Measurements from ENCODE around the gene NUP214. TPM values are rescaled to one million over a fixed set of nuclear protein-coding genes. Genes with fewer than 3 reads are reported as not detected.
"Not testable (repeated sequence)": the region's sequence is repeated elsewhere in the genome, so short reads cannot be mapped to it uniquely, and the experiment has no call there.

The NUP214 gene
- total RNA-seq, 1 experiment from 2014 or later, result 35.5 TPM

DNA sequence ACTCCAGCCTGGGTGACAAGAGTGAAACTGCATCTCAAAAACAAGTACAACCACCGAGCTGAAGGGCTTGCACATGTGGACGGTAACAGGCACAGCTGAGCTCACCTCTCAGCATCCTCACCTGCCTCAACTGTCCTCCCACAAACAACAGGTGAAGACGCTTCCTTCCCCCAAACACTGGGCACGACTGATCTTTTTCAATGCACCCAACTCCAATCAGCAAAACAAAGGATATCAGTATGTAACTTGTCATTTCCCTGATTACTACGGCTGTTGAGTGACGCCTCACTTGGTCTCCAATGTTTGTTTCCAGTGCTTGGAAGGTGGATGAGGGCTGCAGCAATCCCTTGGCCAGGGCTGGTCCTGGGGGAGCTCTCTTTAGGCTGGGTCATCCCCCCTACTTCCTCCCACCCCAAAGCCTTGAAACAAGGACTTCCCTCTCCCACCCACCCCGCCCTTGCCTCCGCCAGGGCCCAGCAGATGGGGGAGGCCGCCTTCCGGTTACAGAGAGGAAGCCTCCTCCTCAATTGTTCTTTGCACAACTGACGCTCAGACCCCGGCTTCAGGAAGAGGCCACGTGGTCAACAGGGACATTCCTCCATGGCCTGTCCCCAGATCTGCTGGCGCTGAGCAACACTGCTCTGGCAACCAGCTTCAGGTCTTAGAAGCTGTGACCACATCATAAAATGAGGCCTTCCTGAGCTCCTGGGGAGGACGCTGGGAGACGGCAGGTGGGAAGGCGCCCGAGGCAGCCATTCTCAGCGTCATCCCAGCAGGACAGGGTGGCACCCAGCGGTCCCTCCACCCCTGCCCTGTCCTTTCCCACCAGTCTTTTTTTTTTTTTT, 145.0 kb downstream of the NUP214 start (continued):
- TF ChIP-seq, protein P1, sequence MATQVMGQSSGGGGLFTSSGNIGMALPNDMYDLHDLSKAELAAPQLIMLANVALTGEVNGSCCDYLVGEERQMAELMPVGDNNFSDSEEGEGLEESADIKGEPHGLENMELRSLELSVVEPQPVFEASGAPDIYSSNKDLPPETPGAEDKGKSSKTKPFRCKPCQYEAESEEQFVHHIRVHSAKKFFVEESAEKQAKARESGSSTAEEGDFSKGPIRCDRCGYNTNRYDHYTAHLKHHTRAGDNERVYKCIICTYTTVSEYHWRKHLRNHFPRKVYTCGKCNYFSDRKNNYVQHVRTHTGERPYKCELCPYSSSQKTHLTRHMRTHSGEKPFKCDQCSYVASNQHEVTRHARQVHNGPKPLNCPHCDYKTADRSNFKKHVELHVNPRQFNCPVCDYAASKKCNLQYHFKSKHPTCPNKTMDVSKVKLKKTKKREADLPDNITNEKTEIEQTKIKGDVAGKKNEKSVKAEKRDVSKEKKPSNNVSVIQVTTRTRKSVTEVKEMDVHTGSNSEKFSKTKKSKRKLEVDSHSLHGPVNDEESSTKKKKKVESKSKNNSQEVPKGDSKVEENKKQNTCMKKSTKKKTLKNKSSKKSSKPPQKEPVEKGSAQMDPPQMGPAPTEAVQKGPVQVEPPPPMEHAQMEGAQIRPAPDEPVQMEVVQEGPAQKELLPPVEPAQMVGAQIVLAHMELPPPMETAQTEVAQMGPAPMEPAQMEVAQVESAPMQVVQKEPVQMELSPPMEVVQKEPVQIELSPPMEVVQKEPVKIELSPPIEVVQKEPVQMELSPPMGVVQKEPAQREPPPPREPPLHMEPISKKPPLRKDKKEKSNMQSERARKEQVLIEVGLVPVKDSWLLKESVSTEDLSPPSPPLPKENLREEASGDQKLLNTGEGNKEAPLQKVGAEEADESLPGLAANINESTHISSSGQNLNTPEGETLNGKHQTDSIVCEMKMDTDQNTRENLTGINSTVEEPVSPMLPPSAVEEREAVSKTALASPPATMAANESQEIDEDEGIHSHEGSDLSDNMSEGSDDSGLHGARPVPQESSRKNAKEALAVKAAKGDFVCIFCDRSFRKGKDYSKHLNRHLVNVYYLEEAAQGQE (IDR thresholded peaks at IDR 0.05; ENCODE audit: low read depth), result no peak
- TF ChIP-seq CEBPB (IDR thresholded peaks at IDR 0.05; ENCODE audit: low read depth), result no peak
- TF ChIP-seq SRF (IDR thresholded peaks at IDR 0.05; ENCODE audit: low read depth), result no peak

DNA sequence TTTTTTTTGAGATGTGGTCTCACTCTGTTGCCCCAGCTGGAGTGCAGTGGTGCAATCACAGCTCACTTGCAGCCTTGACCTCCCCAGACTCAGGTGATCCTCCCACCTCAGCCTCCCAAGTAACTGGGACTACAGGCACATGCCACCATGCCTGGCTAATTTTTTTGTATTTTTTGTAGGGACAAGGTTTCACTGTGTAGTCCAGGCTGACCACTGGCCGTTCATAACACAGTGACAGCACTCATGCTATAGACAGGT, 145.6 kb downstream of the NUP214 start:
- H3K9me3 ChIP-seq (ENCODE audit: control insufficient read depth in 1 of 2, insufficient read depth in 1 of 2, low read depth in 1 of 2, low read length in 2 of 2); H4K20me1 ChIP-seq (ENCODE audit: insufficient read depth); ATAC-seq; POLR2A ChIA-PET; H3K9me2 ChIP-seq (ENCODE audit: insufficient read depth); H3K4me1 ChIP-seq (ENCODE audit: control insufficient read depth in 1 of 2, insufficient read depth in 2 of 2, low read length in 2 of 2); H3K9ac ChIP-seq (ENCODE audit: low read length); CTCF ChIA-PET; DNase-seq (ENCODE audit: low read depth, low spot score); H3K36me3 ChIP-seq (ENCODE audit: control insufficient read depth in 1 of 2, insufficient read depth in 2 of 2, low read length in 2 of 2); H3K79me2 ChIP-seq (ENCODE audit: insufficient read depth, low read length); H3K27me3 ChIP-seq (ENCODE audit: insufficient read depth, low read length); BruUV-seq (replicated peaks); H2AFZ ChIP-seq (ENCODE audit: low read depth, low read length, poor library complexity, severe bottlenecking); H3K27ac ChIP-seq (ENCODE audit: low read depth, low read length); RAD21 ChIA-PET (ENCODE audit: low non-redundant PET in 1 of 2, low total read pairs in 2 of 2, uncharacterized antibody in 2 of 2, unreplicated experiment in 2 of 2); H3K4me3 ChIP-seq (replicated peaks in 1 of 2; ENCODE audit: low read depth in 1 of 2, low read length in 2 of 2); intact Hi-C loops (cut with micrococcal nuclease); H3K4me2 ChIP-seq (ENCODE audit: low read length): not testable (repeated sequence)

DNA sequence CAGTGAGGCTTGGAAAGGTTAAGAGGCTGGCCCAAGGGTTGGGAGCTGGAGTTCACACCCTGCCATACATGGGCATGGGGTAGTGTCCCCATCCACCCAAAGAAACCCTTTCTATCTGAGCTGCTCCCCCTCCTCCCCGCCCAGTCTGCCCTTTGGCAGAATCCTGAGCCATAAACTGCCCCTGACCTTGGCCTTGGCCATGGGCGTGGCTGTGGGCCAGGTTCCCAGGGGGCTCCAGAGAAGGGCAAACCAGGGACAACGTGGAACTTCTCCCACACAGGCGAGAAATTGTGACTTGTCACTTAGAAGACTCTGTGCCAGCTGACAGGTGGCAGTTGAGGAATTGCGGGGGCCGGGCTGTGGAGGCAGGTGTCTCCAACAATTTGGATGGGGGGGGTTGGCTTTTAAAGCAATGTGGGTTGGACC, 146.1 kb downstream of the NUP214 start:
- intact Hi-C loops (cut with micrococcal nuclease), result no loop called here
- ChIA-PET POLR2A (no interaction called here), RAD21 (ENCODE audit: low non-redundant PET in 1 of 2, low total read pairs in 2 of 2, uncharacterized antibody in 2 of 2, unreplicated experiment in 2 of 2) (no interaction called here), CTCF (no interaction called here)
- no peak for ATAC-seq
- H4K20me1 ChIP-seq (ENCODE audit: insufficient read depth), result no peaks in the 10 kb centered on the region
- H3K9me3 ChIP-seq (ENCODE audit: control insufficient read depth in 1 of 2, insufficient read depth in 1 of 2, low read depth in 1 of 2, low read length in 2 of 2), result no peaks in the 10 kb centered on the region
- no peaks in the 10 kb centered on the region for H3K27me3 ChIP-seq (ENCODE audit: insufficient read depth, low read length)
- H3K9me2 ChIP-seq (ENCODE audit: insufficient read depth), result no peaks in the 10 kb centered on the region
- H3K4me2 ChIP-seq (ENCODE audit: low read length), result no peak overlapping the region
- no peaks in the 10 kb centered on the region for H3K79me2 ChIP-seq (ENCODE audit: insufficient read depth, low read length)
- no TSS peak for BruUV-seq (replicated peaks)
- no peak for DNase-seq (ENCODE audit: low read depth, low spot score)
- no peak overlapping the region for H2AFZ ChIP-seq (ENCODE audit: low read depth, low read length, poor library complexity, severe bottlenecking)
- H3K36me3 ChIP-seq (ENCODE audit: control insufficient read depth in 1 of 2, insufficient read depth in 2 of 2, low read length in 2 of 2), result no peaks in the 10 kb centered on the region
- TF ChIP-seq TCF7L2 (IDR thresholded peaks at IDR 0.05; ENCODE audit: borderline replicate concordance, extremely low read depth, insufficient read depth, insufficient read length), result no peak
- TF ChIP-seq EZH2 (IDR thresholded peaks at IDR 0.05), result no peak
- TF ChIP-seq, protein P2, sequence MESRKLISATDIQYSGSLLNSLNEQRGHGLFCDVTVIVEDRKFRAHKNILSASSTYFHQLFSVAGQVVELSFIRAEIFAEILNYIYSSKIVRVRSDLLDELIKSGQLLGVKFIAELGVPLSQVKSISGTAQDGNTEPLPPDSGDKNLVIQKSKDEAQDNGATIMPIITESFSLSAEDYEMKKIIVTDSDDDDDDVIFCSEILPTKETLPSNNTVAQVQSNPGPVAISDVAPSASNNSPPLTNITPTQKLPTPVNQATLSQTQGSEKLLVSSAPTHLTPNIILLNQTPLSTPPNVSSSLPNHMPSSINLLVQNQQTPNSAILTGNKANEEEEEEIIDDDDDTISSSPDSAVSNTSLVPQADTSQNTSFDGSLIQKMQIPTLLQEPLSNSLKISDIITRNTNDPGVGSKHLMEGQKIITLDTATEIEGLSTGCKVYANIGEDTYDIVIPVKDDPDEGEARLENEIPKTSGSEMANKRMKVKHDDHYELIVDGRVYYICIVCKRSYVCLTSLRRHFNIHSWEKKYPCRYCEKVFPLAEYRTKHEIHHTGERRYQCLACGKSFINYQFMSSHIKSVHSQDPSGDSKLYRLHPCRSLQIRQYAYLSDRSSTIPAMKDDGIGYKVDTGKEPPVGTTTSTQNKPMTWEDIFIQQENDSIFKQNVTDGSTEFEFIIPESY (IDR thresholded peaks at IDR 0.05; ENCODE audit: extremely low read depth, insufficient replicate concordance, low read length), result no peak
- TF ChIP-seq, protein P3, sequence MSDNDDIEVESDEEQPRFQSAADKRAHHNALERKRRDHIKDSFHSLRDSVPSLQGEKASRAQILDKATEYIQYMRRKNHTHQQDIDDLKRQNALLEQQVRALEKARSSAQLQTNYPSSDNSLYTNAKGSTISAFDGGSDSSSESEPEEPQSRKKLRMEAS (IDR thresholded peaks at IDR 0.05), result no peak
- TF ChIP-seq FOSL1 (IDR thresholded peaks at IDR 0.05; ENCODE audit: low read depth), result no peak
- no peak overlapping the region for H3K9ac ChIP-seq (ENCODE audit: low read length)
- no peak overlapping the region for H3K4me3 ChIP-seq (replicated peaks in 1 of 2; ENCODE audit: low read depth in 1 of 2, low read length in 2 of 2)
- H3K27ac ChIP-seq (ENCODE audit: low read depth, low read length), result no peak overlapping the region
- H3K4me1 ChIP-seq (ENCODE audit: control insufficient read depth in 1 of 2, insufficient read depth in 2 of 2, low read length in 2 of 2), result no peaks in the 10 kb centered on the region
